ENCODE measurements around the gene TSPAN5. TPM values are rescaled to one million over a fixed set of nuclear protein-coding genes. Genes with fewer than 3 reads are reported as not detected.
A peak's percentile ranks its signal among the peaks of the same experiment; 100 is the strongest.

The TSPAN5 gene
- total RNA-seq, 2 donors from 2014 or later: 1.8 to 2.0 TPM

DNA sequence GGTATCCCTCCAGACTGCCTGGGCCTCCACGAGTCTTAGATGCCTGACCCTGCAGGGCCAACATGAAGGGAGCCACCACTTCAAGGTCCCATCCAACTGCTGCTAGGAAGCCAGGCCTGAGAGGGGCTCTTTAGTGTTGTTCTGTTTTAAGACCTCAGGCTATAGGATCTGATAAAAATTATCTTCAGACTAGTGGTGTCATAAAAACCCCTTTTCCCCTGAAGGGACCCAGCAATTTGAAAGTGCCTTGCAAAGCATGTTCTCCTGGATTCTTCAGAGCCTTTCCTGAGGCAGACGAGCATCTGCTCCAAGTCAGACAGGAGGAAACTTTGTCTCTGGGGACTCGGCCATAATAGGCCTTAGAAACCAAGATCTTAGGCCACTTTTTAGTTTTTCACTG lies 26.9 kb downstream of the TSPAN5 start:
- H3K36me3 ChIP-seq (replicated peaks in 1 of 2; ENCODE audit: insufficient read depth in 1 of 2, low read depth in 2 of 2): no peaks in the 10 kb centered on the region
- H3K9me3 ChIP-seq: no peaks in the 10 kb centered on the region
- peaks cover 13% of the 10 kb centered on the region for H3K4me1 ChIP-seq
- 60 to 80% methylated on average over 2 to 3 of the region's 3 CpGs for WGBS, 2 donors
- H3K4me3 ChIP-seq: no peak overlapping the region
- no peak overlapping the region for H3K27ac ChIP-seq
- DNase-seq (no peak), ATAC-seq (no peak)
- intact Hi-C loops (cut with DNase I): no loop called here
- TF ChIP-seq POLR2A (IDR thresholded peaks at IDR 0.05): no peak
- TF ChIP-seq, protein P1, sequence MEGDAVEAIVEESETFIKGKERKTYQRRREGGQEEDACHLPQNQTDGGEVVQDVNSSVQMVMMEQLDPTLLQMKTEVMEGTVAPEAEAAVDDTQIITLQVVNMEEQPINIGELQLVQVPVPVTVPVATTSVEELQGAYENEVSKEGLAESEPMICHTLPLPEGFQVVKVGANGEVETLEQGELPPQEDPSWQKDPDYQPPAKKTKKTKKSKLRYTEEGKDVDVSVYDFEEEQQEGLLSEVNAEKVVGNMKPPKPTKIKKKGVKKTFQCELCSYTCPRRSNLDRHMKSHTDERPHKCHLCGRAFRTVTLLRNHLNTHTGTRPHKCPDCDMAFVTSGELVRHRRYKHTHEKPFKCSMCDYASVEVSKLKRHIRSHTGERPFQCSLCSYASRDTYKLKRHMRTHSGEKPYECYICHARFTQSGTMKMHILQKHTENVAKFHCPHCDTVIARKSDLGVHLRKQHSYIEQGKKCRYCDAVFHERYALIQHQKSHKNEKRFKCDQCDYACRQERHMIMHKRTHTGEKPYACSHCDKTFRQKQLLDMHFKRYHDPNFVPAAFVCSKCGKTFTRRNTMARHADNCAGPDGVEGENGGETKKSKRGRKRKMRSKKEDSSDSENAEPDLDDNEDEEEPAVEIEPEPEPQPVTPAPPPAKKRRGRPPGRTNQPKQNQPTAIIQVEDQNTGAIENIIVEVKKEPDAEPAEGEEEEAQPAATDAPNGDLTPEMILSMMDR (IDR thresholded peaks at IDR 0.05): no peak
- H3K27me3 ChIP-seq: no peaks in the 10 kb centered on the region

DNA sequence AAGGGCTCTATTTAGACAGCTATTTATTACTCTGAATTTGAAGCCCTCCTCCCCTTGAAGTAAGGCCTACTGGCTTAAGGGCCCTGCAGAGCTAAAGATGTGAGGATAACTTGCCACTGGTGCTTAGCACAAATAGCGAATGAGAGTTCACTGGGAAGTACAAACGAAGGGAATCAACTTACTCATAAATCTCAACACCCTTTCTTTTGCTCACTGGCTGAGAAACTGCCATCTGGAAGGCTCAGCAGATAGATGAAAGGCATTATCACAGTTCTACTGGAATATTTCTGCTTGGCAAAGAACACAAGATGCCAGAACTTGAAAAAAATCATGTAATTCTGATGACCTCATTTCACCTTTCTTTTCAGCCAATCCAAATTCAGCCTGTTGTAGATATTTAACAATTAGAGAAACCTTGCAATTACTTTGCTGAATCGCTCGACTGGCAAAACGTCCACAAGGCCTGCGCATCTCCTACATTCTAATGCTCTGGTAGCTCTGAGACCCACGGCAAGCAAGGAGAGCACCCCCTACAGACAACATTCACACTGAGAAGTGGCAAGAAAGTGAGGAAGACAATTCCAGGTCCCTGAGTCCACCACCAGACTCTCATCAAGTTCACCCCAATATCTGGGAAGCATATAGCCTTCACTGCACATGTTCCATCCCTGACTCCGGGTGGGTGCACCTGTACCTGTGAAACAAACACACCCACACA lies 27.5 kb downstream of the TSPAN5 start:
- 38 to 46% methylated on average over 8 of the region's 8 CpGs for WGBS, 2 donors
- intact Hi-C loops (cut with DNase I): no loop called here
- H3K4me3 ChIP-seq: no peak overlapping the region
- peak overlapping the region in 1 of 4 donors; percentile 21 for H3K27ac ChIP-seq
- no peaks in the 10 kb centered on the region for H3K27me3 ChIP-seq
- DNase-seq (peak; percentile 18 to 54 (median 20)), ATAC-seq (peak; percentile 62)
- no peaks in the 10 kb centered on the region for H3K9me3 ChIP-seq
- no peak for TF ChIP-seq POLR2A (IDR thresholded peaks at IDR 0.05)
- TF ChIP-seq, protein P1 (IDR thresholded peaks at IDR 0.05): peak in 1 of 7 experiments; percentile 10
- peaks cover 13% of the 10 kb centered on the region for H3K4me1 ChIP-seq
- no peaks in the 10 kb centered on the region for H3K36me3 ChIP-seq (replicated peaks in 1 of 2; ENCODE audit: insufficient read depth in 1 of 2, low read depth in 2 of 2)

- H3K4me1 ChIP-seq: peaks cover 13% of the 10 kb centered on the region
- H3K9me3 ChIP-seq: no peaks in the 10 kb centered on the region
- no peak overlapping the region for H3K27ac ChIP-seq
- 48 to 63% methylated on average over 3 of the region's 3 CpGs for WGBS, 2 donors
- DNase-seq (no peak), ATAC-seq (no peak)
- intact Hi-C loops (cut with DNase I): no loop called here
- H3K4me3 ChIP-seq: no peak overlapping the region
- TF ChIP-seq, protein P1 (IDR thresholded peaks at IDR 0.05): no peak
- TF ChIP-seq POLR2A (IDR thresholded peaks at IDR 0.05): no peak
- H3K27me3 ChIP-seq: no peaks in the 10 kb centered on the region
- no peaks in the 10 kb centered on the region for H3K36me3 ChIP-seq (replicated peaks in 1 of 2; ENCODE audit: insufficient read depth in 1 of 2, low read depth in 2 of 2)
These were observed 30.7 kb downstream of the TSPAN5 start for GRCh38 chr4:98627531-98628257.

GRCh38 chr4:98626350-98626749 lies 32.1 kb downstream of the TSPAN5 start:
- Histone ChIP-seq H3K27me3 (no peaks in the 10 kb centered on the region), H3K9me3 (no peaks in the 10 kb centered on the region), H3K27ac (no peak overlapping the region), H3K4me3 (no peak overlapping the region), H3K36me3 (replicated peaks in 1 of 2; ENCODE audit: insufficient read depth in 1 of 2, low read depth in 2 of 2) (no peaks in the 10 kb centered on the region), H3K4me1 (peaks cover 11% of the 10 kb centered on the region)
- ATAC-seq (no peak), DNase-seq (no peak)
- WGBS, 2 donors: 87 to 91% methylated on average over 4 of the region's 4 CpGs
- no peak for TF ChIP-seq POLR2A (IDR thresholded peaks at IDR 0.05)
- TF ChIP-seq, protein P1 (IDR thresholded peaks at IDR 0.05): no peak
- intact Hi-C loops (cut with DNase I): no loop called here
